HG03460 (cell line): ENCODE results near the gene WSCD2.
"Not testable (repeated sequence)": the region's sequence is repeated elsewhere in the genome, so short reads cannot be mapped to it uniquely, and the experiment has no call there.

ENCODE experiments used
- ATAC-seq: cut with Tn5 transposase; IDR thresholded peaks from one replicate; pipeline ENCODE4 v1.9.1; 2021; ENCODE audit not compliant: unreplicated experiment

The WSCD2 gene

GRCh38 chr12:108191938-108192337, 62.9 kb downstream of the WSCD2 start:
- no peak for ATAC-seq

- ATAC-seq = no peak
These were observed 64.4 kb downstream of the WSCD2 start for GRCh38 chr12:108193493-108193892.

- no peak for ATAC-seq
These were observed 64.8 kb downstream of the WSCD2 start for GRCh38 chr12:108193917-108194316.

- ATAC-seq = no peak
These were observed 65.5 kb downstream of the WSCD2 start for GRCh38 chr12:108194585-108194984.

GRCh38 chr12:108196319-108196718, 67.2 kb downstream of the WSCD2 start:
- ATAC-seq = no peak

- ATAC-seq = no peak
These were observed 67.8 kb downstream of the WSCD2 start for GRCh38 chr12:108196921-108197320.

GRCh38 chr12:108198043-108198442, 69.0 kb downstream of the WSCD2 start:
- ATAC-seq = no peak

GRCh38 chr12:108199106-108199505, 70.0 kb downstream of the WSCD2 start:
- no peak for ATAC-seq

GRCh38 chr12:108201808-108202207, 72.7 kb downstream of the WSCD2 start:
- no peak for ATAC-seq

- ATAC-seq = no peak
These were observed 75.3 kb downstream of the WSCD2 start for GRCh38 chr12:108204117-108204987.

GRCh38 chr12:108205864-108206263, 76.8 kb downstream of the WSCD2 start:
- no peak for ATAC-seq

GRCh38 chr12:108207791-108208730, 79.0 kb downstream of the WSCD2 start:
- no peak for ATAC-seq

- ATAC-seq = no peak
These were observed 80.9 kb downstream of the WSCD2 start for GRCh38 chr12:108210001-108210400.

GRCh38 chr12:108211157-108211556, 82.1 kb downstream of the WSCD2 start:
- no peak for ATAC-seq

GRCh38 chr12:108213871-108214445, 84.9 kb downstream of the WSCD2 start:
- ATAC-seq = no peak

- ATAC-seq = no peak
These were observed 85.4 kb downstream of the WSCD2 start for GRCh38 chr12:108214486-108214885.

- no peak for ATAC-seq
These were observed 86.4 kb downstream of the WSCD2 start for GRCh38 chr12:108215458-108215857.

GRCh38 chr12:108218921-108219320, 89.8 kb downstream of the WSCD2 start:
- no peak for ATAC-seq

GRCh38 chr12:108225101-108225500, 96.0 kb downstream of the WSCD2 start:
- ATAC-seq = not testable (repeated sequence)

GRCh38 chr12:108226866-108227265, 97.8 kb downstream of the WSCD2 start:
- ATAC-seq = no peak

- no peak for ATAC-seq
These were observed 99.7 kb downstream of the WSCD2 start for GRCh38 chr12:108228746-108229145.
